Suppressor macrophage (primary cell): ENCODE data around the gene CCN6.

Source experiments
- DNase-seq, 4 experiments: peaks; one replicate each; pipeline ENCODE4 v3.0.0-alpha.2; 2020 to 2022

Gene CCN6

GRCh38 chr6:112117554-112117953 lies 63.6 kb downstream of the CCN6 start:
- DNase-seq: peak in 2 of 4 experiments; percentile 3 to 11

GRCh38 chr6:112118034-112118433 lies 64.1 kb downstream of the CCN6 start:
- DNase-seq: no peak
